Epithelial cell of esophagus (primary cell): ENCODE results near the gene DPYD.

Experiments
- DNase-seq: peaks from one replicate; pipeline ENCODE4 v3.0.0; 2010; ENCODE audit warnings: low read depth
- H3K4me3 ChIP-seq: 2 replicates; pipeline ENCODE4 v1.5.1; 2011; ENCODE audit warnings: mild to moderate bottlenecking, low read length, control low read depth
- TF ChIP-seq, protein P1 (sequence below): IDR thresholded peaks from 2 replicates; pipeline ENCODE4 v1.5.1; 2011; ENCODE audit warnings: low read depth, mild to moderate bottlenecking, low read length, control low read depth, inconsistent platforms; ENCODE audit not compliant: insufficient read depth; ENCODE audit errors: missing control alignments

Gene DPYD

DNA sequence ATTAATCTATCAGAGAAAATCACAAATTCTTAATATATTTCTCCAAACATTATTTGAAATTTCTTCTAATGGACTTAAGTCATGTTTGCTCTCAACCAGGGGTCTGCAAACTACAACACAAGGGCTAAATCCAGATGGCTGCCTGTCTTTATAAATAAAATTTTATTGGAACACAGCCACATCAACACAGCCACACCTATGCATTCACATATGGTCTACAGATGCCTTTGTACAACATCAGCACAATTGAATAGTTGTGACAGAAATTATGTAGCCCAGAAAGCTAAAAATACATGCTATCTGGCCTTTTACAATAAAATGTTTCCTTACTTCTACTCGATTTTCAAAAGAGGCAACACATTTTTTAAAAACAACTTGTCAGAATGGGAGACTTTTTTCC lies 103.9 kb downstream of the DPYD start:
- no peak overlapping the region for H3K4me3 ChIP-seq
- no peak for DNase-seq
- TF ChIP-seq, protein P1, sequence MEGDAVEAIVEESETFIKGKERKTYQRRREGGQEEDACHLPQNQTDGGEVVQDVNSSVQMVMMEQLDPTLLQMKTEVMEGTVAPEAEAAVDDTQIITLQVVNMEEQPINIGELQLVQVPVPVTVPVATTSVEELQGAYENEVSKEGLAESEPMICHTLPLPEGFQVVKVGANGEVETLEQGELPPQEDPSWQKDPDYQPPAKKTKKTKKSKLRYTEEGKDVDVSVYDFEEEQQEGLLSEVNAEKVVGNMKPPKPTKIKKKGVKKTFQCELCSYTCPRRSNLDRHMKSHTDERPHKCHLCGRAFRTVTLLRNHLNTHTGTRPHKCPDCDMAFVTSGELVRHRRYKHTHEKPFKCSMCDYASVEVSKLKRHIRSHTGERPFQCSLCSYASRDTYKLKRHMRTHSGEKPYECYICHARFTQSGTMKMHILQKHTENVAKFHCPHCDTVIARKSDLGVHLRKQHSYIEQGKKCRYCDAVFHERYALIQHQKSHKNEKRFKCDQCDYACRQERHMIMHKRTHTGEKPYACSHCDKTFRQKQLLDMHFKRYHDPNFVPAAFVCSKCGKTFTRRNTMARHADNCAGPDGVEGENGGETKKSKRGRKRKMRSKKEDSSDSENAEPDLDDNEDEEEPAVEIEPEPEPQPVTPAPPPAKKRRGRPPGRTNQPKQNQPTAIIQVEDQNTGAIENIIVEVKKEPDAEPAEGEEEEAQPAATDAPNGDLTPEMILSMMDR, result no peak

DNA sequence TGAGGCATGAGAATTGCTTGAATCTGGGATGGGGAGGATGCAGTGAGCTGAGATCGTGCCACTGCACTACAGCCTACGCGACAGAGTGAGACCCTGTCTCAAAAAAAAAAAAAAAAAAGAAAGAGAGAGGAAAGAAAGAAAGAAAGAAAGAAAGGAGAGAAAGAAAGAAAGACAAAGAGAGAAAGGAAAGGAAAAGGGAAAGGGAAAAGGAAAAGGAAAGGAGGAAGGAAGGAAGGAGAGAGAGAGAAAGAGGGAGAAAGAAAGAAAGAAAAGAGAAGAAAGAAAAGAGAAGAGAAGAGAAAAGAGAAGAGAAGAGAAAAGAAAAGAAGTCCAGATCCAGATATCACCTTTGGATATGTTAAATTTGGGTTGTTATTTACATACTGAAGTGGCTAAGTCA lies 106.0 kb downstream of the DPYD start:
- no peak overlapping the region for H3K4me3 ChIP-seq
- TF ChIP-seq, protein P1, result no peak
- no peak for DNase-seq

DNA sequence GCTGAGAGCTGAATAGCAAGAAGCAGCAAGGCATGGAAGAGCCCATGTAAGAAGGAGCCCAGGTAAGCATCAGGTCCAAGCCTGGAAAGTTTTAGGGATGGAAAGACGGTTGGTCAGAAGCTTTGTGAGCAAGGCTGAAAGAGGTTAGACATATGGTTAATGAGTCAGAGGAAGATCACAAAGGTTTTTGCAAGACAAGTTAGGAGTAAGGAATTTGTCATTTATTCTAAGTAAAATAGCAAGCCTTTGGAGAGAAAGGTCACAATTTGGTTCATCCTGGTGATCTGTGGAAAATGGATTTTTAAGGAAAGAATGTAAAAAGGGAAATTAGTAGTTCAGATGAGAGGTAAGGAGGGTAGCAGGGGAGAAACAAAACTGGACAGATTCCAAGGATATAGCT lies 106.7 kb downstream of the DPYD start:
- TF ChIP-seq, protein P1, result no peak
- H3K4me3 ChIP-seq, result no peak overlapping the region
- DNase-seq, result peak; percentile 21

DNA sequence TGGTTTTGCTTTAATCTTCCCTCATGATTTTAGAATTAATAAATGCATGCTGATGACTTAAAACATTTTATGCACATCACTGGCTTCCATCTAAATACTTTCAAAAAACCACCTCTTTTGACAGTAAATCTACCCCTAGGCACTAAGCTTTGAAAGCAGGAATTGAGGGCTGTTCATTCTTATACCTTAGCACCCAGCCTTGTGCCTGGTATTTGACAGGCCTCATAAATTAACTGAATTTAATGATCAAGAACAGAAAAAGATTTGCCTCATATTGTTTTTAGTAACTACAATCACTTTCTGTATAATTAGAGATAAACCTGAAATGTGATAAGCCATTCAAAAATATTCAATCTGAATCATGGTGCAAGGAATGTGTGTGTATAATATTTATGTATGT lies 108.8 kb downstream of the DPYD start:
- TF ChIP-seq, protein P1, result no peak
- no peak overlapping the region for H3K4me3 ChIP-seq
- no peak for DNase-seq

DNA sequence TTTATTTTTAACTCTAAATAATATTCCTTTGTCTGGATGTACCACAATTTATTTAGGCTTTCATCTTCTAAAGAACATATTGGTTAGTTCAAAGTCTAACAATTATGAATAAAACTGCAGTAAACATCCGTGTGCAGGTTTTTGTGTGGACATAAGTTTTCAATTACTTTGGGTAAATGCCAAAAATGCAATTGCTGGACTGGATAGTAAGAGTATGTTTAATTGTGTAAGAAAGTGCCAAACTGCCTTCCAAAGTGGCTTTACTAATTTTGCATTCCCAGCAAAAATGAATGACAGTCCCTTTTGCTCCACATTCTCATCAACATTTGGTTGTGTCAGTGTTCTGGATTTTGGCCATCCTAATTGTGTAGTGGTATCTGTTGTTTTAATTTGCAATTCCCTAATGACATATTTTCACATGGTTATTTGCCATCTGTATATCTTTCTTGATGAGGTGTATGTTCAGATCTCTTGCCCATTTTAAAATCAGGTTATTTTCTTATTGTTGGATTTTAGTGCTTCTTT lies 113.8 kb downstream of the DPYD start:
- no peak overlapping the region for H3K4me3 ChIP-seq
- DNase-seq, result no peak
- TF ChIP-seq, protein P1, result no peak

DNA sequence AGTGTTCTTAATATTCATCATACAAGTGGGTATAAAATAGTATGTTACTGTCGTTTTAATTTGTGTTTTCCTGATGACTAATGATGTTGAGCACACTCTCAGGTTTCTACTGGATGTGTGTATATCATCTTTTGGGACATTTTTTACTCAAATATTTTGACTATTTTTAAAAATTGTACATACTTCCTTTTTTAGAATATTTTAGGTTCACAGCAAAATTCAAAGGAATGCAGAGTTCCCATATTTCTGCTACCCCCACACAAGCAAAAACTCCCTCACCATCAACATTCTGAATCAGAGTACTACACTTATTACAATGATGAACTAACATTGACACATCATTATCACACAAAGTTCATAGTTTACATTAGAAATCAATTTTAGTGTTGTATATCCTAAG lies 114.5 kb downstream of the DPYD start:
- TF ChIP-seq, protein P1, result no peak
- H3K4me3 ChIP-seq, result no peak overlapping the region
- DNase-seq, result no peak

DNA sequence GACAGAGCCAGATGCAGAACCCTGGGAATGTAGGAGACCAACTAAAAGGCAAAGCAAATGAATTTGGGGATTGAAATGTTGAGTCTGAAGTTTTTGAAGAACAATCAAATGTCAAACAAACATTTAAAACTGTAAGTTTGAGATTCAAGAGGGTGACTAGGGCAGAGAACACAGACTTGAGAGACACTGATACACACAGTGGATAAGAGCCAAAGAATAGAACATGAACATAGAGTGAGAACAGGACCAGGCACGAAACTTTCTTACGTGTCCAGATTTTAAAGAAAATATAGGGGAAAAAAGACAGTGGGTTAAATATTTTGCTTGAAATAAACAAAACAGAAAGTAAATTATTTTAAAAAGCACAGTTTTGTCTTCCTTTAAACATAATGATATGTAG lies 115.7 kb downstream of the DPYD start:
- TF ChIP-seq, protein P1, result no peak
- H3K4me3 ChIP-seq, result no peak overlapping the region
- peak; percentile 15 for DNase-seq
